Mesodermal cell (in vitro differentiated cells): ENCODE data around the gene C19orf44.
A peak's percentile ranks its signal among the peaks of the same experiment; 100 is the strongest.
"Not testable (repeated sequence)": the region's sequence is repeated elsewhere in the genome, so short reads cannot be mapped to it uniquely, and the experiment has no call there.

Experiments
- H3K27ac ChIP-seq: 2 replicates; pipeline ENCODE4 v1.7.0; 2013; ENCODE audit warnings: mild to moderate bottlenecking, low read depth, low read length, moderate library complexity; ENCODE audit not compliant: severe bottlenecking
- H3K36me3 ChIP-seq: 2 replicates; pipeline ENCODE4 v1.7.1; 2013; ENCODE audit warnings: mild to moderate bottlenecking, low read length, moderate library complexity; ENCODE audit not compliant: control insufficient read depth, insufficient read depth
- H3K4me1 ChIP-seq: one replicate; pipeline ENCODE4 v1.7.1; 2013; ENCODE audit warnings: mild to moderate bottlenecking, low read length; ENCODE audit not compliant: insufficient read depth, control insufficient read depth, poor library complexity, severe bottlenecking
- H3K4me3 ChIP-seq: 2 replicates; pipeline ENCODE4 v1.7.0; 2013; ENCODE audit warnings: low read length, control low read depth, mild to moderate bottlenecking; ENCODE audit not compliant: insufficient read depth, poor library complexity, severe bottlenecking; ENCODE audit errors: extremely low read depth
- H3K9me3 ChIP-seq: 2 replicates; pipeline ENCODE4 v1.7.1; 2013; ENCODE audit warnings: mild to moderate bottlenecking, low read length, moderate library complexity; ENCODE audit not compliant: control insufficient read depth
- WGBS, 2 experiments: methylation state at CpG; one replicate each; pipeline ENCODE4 v1.1.5; 2013; ENCODE audit warnings: missing lambda C conversion rate in 2 of 2; ENCODE audit not compliant: insufficient coverage in 2 of 2; 5-methylcytosine and 5-hydroxymethylcytosine counted together

Gene C19orf44

GRCh38 chr19:16458391-16459341 lies 37.5 kb upstream of the C19orf44 start:
- Histone ChIP-seq H3K9me3 (no peaks in the 10 kb centered on the region), H3K27ac (peak overlapping the region; percentile 62), H3K4me3 (no peak overlapping the region), H3K36me3 (no peaks in the 10 kb centered on the region), H3K4me1 (peaks cover 35% of the 10 kb centered on the region)
- 88% methylated on average over 23 to 25 of the region's 25 CpGs for WGBS, 2 experiments

DNA sequence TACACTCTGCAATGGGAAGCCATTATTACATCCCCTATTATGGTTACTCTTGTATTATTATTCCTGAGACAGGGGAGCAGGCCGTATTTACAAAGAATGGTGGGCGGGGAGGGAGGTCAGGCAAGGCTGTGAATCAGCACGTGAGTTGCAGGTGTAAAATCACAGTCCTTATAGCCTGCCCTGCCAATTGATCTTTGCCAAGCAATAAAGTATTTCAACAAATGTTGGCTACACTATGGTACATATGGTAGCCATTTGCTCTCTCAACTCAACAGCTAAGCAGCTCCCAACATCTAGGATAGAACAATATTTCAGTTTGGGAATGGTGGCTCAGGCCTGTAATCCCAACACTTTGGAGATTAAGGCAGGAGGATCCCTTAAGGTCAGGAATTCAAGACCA lies 36.5 kb upstream of the C19orf44 start:
- WGBS, 2 experiments, result 77 to 86% methylated on average over 1 to 2 of the region's 3 CpGs
- H3K4me1 ChIP-seq, result peaks cover 39% of the 10 kb centered on the region
- no peak overlapping the region for H3K27ac ChIP-seq
- no peaks in the 10 kb centered on the region for H3K9me3 ChIP-seq
- no peaks in the 10 kb centered on the region for H3K36me3 ChIP-seq
- H3K4me3 ChIP-seq, result no peak overlapping the region

DNA sequence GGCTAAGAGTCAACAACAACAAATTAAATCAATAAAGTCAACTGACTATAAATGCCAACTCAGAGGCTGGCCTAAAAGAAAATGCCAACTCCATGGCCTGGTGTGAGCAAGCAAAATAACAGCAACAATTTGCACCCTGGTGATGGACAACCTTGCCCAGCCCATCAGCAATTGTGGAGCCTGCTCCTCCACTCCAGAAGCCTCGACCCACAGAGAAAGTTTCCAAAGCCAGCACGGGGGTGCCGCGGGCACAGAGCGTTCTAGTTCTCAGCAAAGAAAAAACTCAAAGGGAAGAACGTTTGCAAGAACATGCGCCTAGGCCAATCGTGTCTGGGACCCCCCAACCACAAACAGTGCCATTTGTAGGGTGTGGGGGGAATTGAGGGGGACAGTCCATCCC lies 35.7 kb upstream of the C19orf44 start:
- peaks cover 5% of the 10 kb centered on the region for H3K36me3 ChIP-seq
- peaks cover 39% of the 10 kb centered on the region for H3K4me1 ChIP-seq
- H3K4me3 ChIP-seq, result no peak overlapping the region
- H3K27ac ChIP-seq, result no peak overlapping the region
- WGBS, 2 experiments, result 95 to 100% methylated on average over 3 to 4 of the region's 8 CpGs
- no peaks in the 10 kb centered on the region for H3K9me3 ChIP-seq

GRCh38 chr19:16461630-16462051 lies 34.6 kb upstream of the C19orf44 start:
- H3K27ac ChIP-seq, result no peak overlapping the region
- H3K4me1 ChIP-seq, result peaks cover 37% of the 10 kb centered on the region
- H3K36me3 ChIP-seq, result peaks cover 8% of the 10 kb centered on the region
- H3K9me3 ChIP-seq, result no peaks in the 10 kb centered on the region
- H3K4me3 ChIP-seq, result no peak overlapping the region
- WGBS, 2 experiments, result 92 to 93% methylated on average over 6 to 7 of the region's 9 CpGs

GRCh38 chr19:16462757-16463250 lies 33.4 kb upstream of the C19orf44 start:
- peaks cover 14% of the 10 kb centered on the region for H3K36me3 ChIP-seq
- no peak overlapping the region for H3K27ac ChIP-seq
- WGBS, 2 experiments, result 90 to 94% methylated on average over 3 to 5 of the region's 6 CpGs
- no peaks in the 10 kb centered on the region for H3K9me3 ChIP-seq
- peaks cover 26% of the 10 kb centered on the region for H3K4me1 ChIP-seq
- no peak overlapping the region for H3K4me3 ChIP-seq

- Histone ChIP-seq H3K9me3 (no peaks in the 10 kb centered on the region), H3K36me3 (peaks cover 14% of the 10 kb centered on the region), H3K4me3 (no peak overlapping the region), H3K27ac (peak overlapping the region; percentile 16), H3K4me1 (peaks cover 20% of the 10 kb centered on the region)
- 96 to 97% methylated on average over 6 of the region's 6 CpGs for whole genome bisulfite sequencing, 2 experiments
Observed at GRCh38 chr19:16463341-16463990, 32.7 kb upstream of the C19orf44 start.

- Histone ChIP-seq H3K9me3 (no peaks in the 10 kb centered on the region), H3K27ac (peak overlapping the region; percentile 54), H3K4me1 (peaks cover 13% of the 10 kb centered on the region), H3K36me3 (peaks cover 16% of the 10 kb centered on the region), H3K4me3 (no peak overlapping the region)
- 90 to 96% methylated on average over 11 to 12 of the region's 12 CpGs for WGBS, 2 experiments
Observed at GRCh38 chr19:16463991-16464575, 32.1 kb upstream of the C19orf44 start.

GRCh38 chr19:16465239-16465638 lies 31.0 kb upstream of the C19orf44 start:
- Histone ChIP-seq H3K4me1 (peaks cover 15% of the 10 kb centered on the region), H3K4me3 (no peak overlapping the region), H3K36me3 (peaks cover 21% of the 10 kb centered on the region), H3K9me3 (no peaks in the 10 kb centered on the region), H3K27ac (no peak overlapping the region)
- 93 to 97% methylated on average over 4 to 5 of the region's 5 CpGs for WGBS, 2 experiments

- peaks cover 21% of the 10 kb centered on the region for H3K4me1 ChIP-seq
- H3K36me3 ChIP-seq, result peaks cover 21% of the 10 kb centered on the region
- not testable (repeated sequence) for H3K9me3 ChIP-seq, H3K4me3 ChIP-seq, H3K27ac ChIP-seq
- 87 to 94% methylated on average over 8 to 11 of the region's 12 CpGs for WGBS, 2 experiments
Observed at GRCh38 chr19:16466802-16467427, 29.3 kb upstream of the C19orf44 start.

DNA sequence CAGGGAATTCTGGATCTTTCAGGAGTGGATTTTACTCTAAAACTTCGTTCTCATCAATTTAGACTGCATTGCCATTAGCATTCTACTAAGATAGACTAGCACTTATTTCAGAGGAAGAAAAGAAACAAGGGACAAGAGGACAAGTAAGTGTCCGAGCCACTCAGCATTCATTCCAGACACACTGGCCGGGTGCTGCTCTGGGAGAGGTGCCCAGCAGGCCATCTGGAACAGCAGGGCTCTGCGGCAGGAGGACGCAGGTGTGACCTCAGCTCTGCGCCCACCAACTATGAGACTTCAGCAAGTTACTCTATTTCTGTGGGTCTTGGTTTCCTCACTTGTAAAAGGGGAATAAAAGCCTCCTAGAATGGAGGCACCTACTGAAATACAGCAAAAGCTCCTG lies 28.6 kb upstream of the C19orf44 start:
- Histone ChIP-seq H3K36me3 (peaks cover 21% of the 10 kb centered on the region), H3K27ac (no peak overlapping the region), H3K9me3 (peaks cover 1% of the 10 kb centered on the region), H3K4me1 (peaks cover 21% of the 10 kb centered on the region), H3K4me3 (no peak overlapping the region)
- 96 to 97% methylated on average over 5 of the region's 6 CpGs for WGBS, 2 experiments
